Calu3 (cell line): ENCODE results near the gene DAO. TPM values are rescaled to one million over a fixed set of nuclear protein-coding genes. Genes with fewer than 3 reads are reported as not detected.
A peak's percentile ranks its signal among the peaks of the same experiment; 100 is the strongest.

Experiments
- BruUV-seq: library from RNA; stranded (reverse); fragments of 400-500 nt; replicated peaks from 2 replicates; lab custom pipeline; 2021; lab: Mats Ljungman, UMichigan
- CTCF ChIA-PET: fragments of 300-600 bp; sonication (Branson Sonifier 250); formaldehyde crosslinking; loops from one replicate; lab custom pipeline; 2022; ENCODE audit warnings: antibody characterized with exemption; lab: Charles Lee
- DNase-seq: peaks from one replicate; pipeline ENCODE4 v3.0.0; 2022
- H3K27ac Mint-ChIP-seq: one replicate; pipeline ENCODE4 v1.8.0; 2022; ENCODE audit warnings: mixed read lengths; ENCODE audit not compliant: unreplicated experiment
- H3K27me3 Mint-ChIP-seq: one replicate; pipeline ENCODE4 v1.8.0; 2022; ENCODE audit warnings: mixed read lengths; ENCODE audit not compliant: unreplicated experiment
- H3K36me3 Mint-ChIP-seq: one replicate; pipeline ENCODE4 v1.8.0; 2022; ENCODE audit warnings: mild to moderate bottlenecking, moderate library complexity, mixed read lengths; ENCODE audit not compliant: insufficient read depth, unreplicated experiment
- H3K4me1 Mint-ChIP-seq: one replicate; pipeline ENCODE4 v1.8.0; 2022; ENCODE audit warnings: mild to moderate bottlenecking, low read depth, mixed read lengths; ENCODE audit not compliant: unreplicated experiment
- H3K4me3 Mint-ChIP-seq: one replicate; pipeline ENCODE4 v1.8.0; 2022; ENCODE audit warnings: mild to moderate bottlenecking, low read depth, moderate library complexity, mixed read lengths; ENCODE audit not compliant: unreplicated experiment
- H3K9me3 Mint-ChIP-seq: one replicate; pipeline ENCODE4 v1.8.0; 2022; ENCODE audit warnings: low read depth, mixed read lengths; ENCODE audit not compliant: unreplicated experiment
- intact Hi-C: fragments of 100-400 bp; cut with micrococcal nuclease; formaldehyde crosslinking; loops from one replicate; pipeline ENCODE4 v1.10.0; 2022; ENCODE audit not compliant: unreplicated experiment
- total RNA-seq: library from RNA; stranded (reverse); gene quantifications from 2 replicates; pipeline ENCODE4 v1.2.3, GENCODE V29; 2022
- TF ChIP-seq, protein P1 (sequence below): fragments of 200-600 bp; IDR thresholded peaks from one replicate; pipeline ENCODE4 v1.8.0; 2022; ENCODE audit warnings: antibody characterized with exemption; ENCODE audit not compliant: unreplicated experiment

DAO gene
- total RNA-seq, 1 experiment from 2014 or later, result not detected

DNA sequence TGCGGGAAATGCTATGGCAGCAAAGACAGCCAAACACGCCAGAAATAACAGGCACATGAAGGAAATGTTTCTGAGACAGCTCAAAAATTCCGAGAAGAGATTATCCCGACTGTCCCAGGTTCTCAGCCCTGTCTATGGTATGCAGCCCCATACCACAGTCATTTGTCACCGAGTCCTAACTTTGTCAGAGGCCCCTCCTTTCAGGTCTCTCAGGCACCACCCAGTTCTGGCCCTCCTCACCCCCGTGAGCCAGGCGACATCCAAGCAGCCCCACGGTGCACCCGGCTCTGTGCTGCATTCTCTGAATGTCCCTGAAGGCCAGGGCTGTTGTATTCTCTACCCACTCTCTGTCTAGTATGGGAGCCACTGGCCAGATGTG, 46.5 kb upstream of the DAO start:
- no TSS peak for BruUV-seq
- peak; percentile 83 for DNase-seq
- H3K36me3 Mint-ChIP-seq, result peaks cover 41% of the 10 kb centered on the region

DNA sequence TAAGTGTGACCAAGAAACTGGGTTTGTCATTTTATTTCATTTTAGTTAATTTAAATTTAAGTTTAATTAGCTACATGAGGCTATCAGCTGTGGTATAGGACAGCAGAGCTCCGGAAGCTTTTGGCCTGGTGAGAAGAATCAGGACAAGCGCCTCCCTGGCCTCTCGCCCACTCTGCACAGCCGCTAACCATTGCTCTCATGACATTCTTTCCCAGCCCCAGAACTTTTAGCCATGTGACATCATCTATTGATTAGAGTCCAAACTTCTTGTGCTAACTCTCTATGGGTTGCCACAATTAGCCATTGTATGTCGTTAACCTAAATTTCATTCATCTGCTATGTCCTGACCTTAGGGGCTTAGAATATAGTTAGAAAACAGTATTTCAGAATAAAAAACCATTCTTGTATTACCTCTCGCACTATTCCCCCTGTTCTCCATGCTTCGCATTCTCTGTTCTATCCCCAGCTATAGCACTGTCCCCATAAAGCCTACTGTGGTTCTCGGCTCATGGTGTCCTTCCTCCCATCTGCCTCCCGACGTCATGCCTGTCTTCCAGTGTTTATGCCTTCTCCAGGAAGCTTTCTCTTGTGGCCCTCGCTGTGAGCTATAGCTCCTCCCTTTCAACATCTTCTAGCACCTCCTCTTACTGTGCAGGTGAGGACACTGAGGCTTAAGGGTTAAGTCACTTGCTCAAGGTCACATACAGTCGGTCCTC, 46.0 kb upstream of the DAO start:
- Mint-ChIP-seq H3K36me3 (peaks cover 42% of the 10 kb centered on the region), H3K4me3 (peak overlapping the region; percentile 60), H3K27ac (peak overlapping the region; percentile 93), H3K9me3 (no peaks in the 10 kb centered on the region), H3K4me1 (peaks cover 78% of the 10 kb centered on the region), H3K27me3 (no peaks in the 10 kb centered on the region)
- peak; percentile 33 for DNase-seq
- TSS peak; percentile 74 for BruUV-seq
- TF ChIP-seq, protein P1, sequence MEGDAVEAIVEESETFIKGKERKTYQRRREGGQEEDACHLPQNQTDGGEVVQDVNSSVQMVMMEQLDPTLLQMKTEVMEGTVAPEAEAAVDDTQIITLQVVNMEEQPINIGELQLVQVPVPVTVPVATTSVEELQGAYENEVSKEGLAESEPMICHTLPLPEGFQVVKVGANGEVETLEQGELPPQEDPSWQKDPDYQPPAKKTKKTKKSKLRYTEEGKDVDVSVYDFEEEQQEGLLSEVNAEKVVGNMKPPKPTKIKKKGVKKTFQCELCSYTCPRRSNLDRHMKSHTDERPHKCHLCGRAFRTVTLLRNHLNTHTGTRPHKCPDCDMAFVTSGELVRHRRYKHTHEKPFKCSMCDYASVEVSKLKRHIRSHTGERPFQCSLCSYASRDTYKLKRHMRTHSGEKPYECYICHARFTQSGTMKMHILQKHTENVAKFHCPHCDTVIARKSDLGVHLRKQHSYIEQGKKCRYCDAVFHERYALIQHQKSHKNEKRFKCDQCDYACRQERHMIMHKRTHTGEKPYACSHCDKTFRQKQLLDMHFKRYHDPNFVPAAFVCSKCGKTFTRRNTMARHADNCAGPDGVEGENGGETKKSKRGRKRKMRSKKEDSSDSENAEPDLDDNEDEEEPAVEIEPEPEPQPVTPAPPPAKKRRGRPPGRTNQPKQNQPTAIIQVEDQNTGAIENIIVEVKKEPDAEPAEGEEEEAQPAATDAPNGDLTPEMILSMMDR, result no peak
- intact Hi-C loops, result loop anchor here (10.0 kb wide), 2 partner anchors 261 to 269 kb away; partner anchors contain the start of genes ALKBH2, ISCU, SART3 and UNG
- CTCF ChIA-PET, result no interaction called here

More for the DNA sequence above, 46.5 kb upstream of the DAO start:
- peaks cover 72% of the 10 kb centered on the region for H3K4me1 Mint-ChIP-seq
- peak overlapping the region; percentile 93 for H3K27ac Mint-ChIP-seq
- H3K4me3 Mint-ChIP-seq, result peak overlapping the region; percentile 60
- no peaks in the 10 kb centered on the region for H3K9me3 Mint-ChIP-seq
- CTCF ChIA-PET, result no interaction called here
- TF ChIP-seq, protein P1, result no peak
- intact Hi-C loops, result loop anchor here (10.0 kb wide), 2 partner anchors 261 to 269 kb away; partner anchors contain the start of genes ALKBH2, ISCU, SART3 and UNG
- no peaks in the 10 kb centered on the region for H3K27me3 Mint-ChIP-seq

- Mint-ChIP-seq H3K27ac (peak overlapping the region; percentile 100), H3K9me3 (no peaks in the 10 kb centered on the region), H3K4me3 (no peak overlapping the region), H3K36me3 (peaks cover 45% of the 10 kb centered on the region), H3K4me1 (peaks cover 88% of the 10 kb centered on the region), H3K27me3 (no peaks in the 10 kb centered on the region)
- CTCF ChIA-PET, result no interaction called here
- intact Hi-C loops, result loop anchor here (10.0 kb wide), 2 partner anchors 259 to 271 kb away; partner anchors contain the start of genes ALKBH2, ISCU, SART3 and UNG
- no peak for DNase-seq
- no TSS peak for BruUV-seq
- TF ChIP-seq, protein P1, result no peak
Observed at GRCh38 chr12:108835860-108836634, 43.8 kb upstream of the DAO start.

DNA sequence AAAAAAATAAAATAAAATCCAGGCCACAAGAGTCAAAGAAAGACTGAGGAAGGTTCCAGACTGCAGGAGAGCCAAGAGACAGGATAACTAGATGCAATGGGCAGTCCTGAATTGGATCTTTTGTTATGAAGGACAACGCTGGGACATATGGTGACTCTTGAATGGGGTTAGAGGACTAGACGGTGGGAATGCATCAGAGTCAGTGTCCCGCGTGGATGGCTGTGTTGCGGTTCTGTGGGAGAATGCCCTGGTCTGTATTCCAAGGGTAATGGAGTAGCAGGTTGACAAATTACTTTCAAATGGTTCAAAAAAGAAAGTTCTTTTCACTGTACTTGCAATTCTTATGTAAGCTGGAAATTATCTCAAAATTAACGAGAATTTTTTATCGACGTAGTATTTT, 42.7 kb upstream of the DAO start:
- BruUV-seq, result no TSS peak
- Mint-ChIP-seq H3K27me3 (no peaks in the 10 kb centered on the region), H3K9me3 (no peaks in the 10 kb centered on the region), H3K4me3 (no peak overlapping the region), H3K4me1 (peaks cover 76% of the 10 kb centered on the region), H3K36me3 (peaks cover 41% of the 10 kb centered on the region), H3K27ac (peak overlapping the region; percentile 100)
- DNase-seq, result no peak
- TF ChIP-seq, protein P1, result no peak
- intact Hi-C loops, result loop anchor here (10.0 kb wide), 2 partner anchors 258 to 272 kb away; partner anchors contain the start of genes ALKBH2, ISCU, SART3 and UNG
- CTCF ChIA-PET, result no interaction called here
